Sigmoid colon (tissue), 3 donors: ENCODE results near the gene INPP5E.

ENCODE experiments used
- CTCF ChIP-seq, 4 experiments: fragments of 450-650 bp in 3 of 4; fragments of 200-600 bp in 1 of 4; IDR thresholded peaks; one replicate each; pipeline ENCODE4 v1.5.1; 2016 to 2019; ENCODE audit warnings: antibody characterized with exemption in 4 of 4, mild to moderate bottlenecking in 3 of 4, moderate library complexity in 2 of 4
- POLR2A ChIP-seq, 2 donors: fragments of 450-650 bp; IDR thresholded peaks; one replicate each; pipeline ENCODE4 v1.6.1; 2016; ENCODE audit warnings: antibody characterized with exemption in 2 of 2, mild to moderate bottlenecking in 2 of 2, moderate library complexity in 2 of 2

DNA sequence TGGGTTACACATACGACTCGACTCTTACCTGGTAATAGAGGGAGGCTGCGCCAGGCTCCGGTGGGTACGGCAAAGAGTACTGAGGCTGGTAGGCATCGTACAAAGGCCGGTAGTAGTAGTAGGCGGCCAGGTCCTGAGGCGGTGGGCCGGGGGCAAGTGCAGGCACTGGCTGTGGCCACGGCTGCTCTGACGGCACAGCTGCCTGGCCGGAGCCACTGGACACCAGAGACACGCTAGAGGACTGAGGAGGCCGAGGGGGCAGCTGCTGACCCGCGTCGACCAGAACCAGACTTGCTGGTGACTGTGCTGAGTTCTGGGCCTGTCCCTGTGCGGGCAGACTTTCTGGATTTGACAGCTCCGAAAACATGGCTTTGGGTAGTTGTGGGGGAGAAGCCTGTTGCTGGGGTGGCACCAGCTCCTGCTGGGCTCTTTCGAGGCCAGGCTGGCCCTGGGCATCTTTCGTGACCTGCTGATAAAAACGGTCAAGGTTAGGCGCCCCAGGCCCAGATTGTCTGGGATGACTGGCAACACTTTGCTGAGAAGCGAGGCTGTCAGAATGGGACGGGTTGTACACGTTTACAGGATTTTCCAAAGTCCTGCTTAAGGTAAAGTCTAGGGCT is 34.5 kb upstream of the INPP5E start:
- TF ChIP-seq CTCF (IDR thresholded peaks at IDR 0.05) (no peak), POLR2A (IDR thresholded peaks at IDR 0.05) (no peak)
